Stimulated activated naive B cell treated with anti-CD40 and anti-IgM and Interleukin-4, amounts not matched to agents 10 μg/mL and 1 μg/mL and 100 μg/mL, for 72 hours (primary cell): ENCODE results near the gene IPCEF1.
"Not testable (repeated sequence)": the region's sequence is repeated elsewhere in the genome, so short reads cannot be mapped to it uniquely, and the experiment has no call there.

Source experiments
- ATAC-seq, 2 donors: fragments of 150-1000 bp; cut with Tn5 transposase; replicated peaks; 2 replicates each; pipeline ENCODE4 v1.10.0; 2021; ENCODE audit warnings: moderate library complexity in 1 of 2
- DNase-seq: peaks from one replicate; pipeline ENCODE4 v3.0.0; 2021
- H3K27ac Mint-ChIP-seq: one replicate; pipeline ENCODE4 v1.8.0; 2022; ENCODE audit warnings: mild to moderate bottlenecking, mixed read lengths
- H3K27me3 Mint-ChIP-seq, 2 donors: one replicate each; pipeline ENCODE4 v1.8.0; 2022; ENCODE audit warnings: mixed read lengths in 2 of 2
- H3K36me3 Mint-ChIP-seq, 2 donors: one replicate each; pipeline ENCODE4 v1.8.0; 2022; ENCODE audit warnings: mixed read lengths in 2 of 2, mild to moderate bottlenecking in 1 of 2
- H3K4me1 Mint-ChIP-seq, 2 donors: one replicate each; pipeline ENCODE4 v1.8.0; 2022; ENCODE audit warnings: mixed read lengths in 2 of 2, mild to moderate bottlenecking in 1 of 2
- H3K4me3 Mint-ChIP-seq, 2 donors: one replicate each; pipeline ENCODE4 v1.8.0; 2022; ENCODE audit warnings: mild to moderate bottlenecking in 2 of 2, mixed read lengths in 2 of 2, moderate library complexity in 1 of 2
- H3K9me3 Mint-ChIP-seq, 2 donors: one replicate each; pipeline ENCODE4 v1.8.0; 2022; ENCODE audit warnings: mixed read lengths in 2 of 2, mild to moderate bottlenecking in 1 of 2

IPCEF1 gene

DNA sequence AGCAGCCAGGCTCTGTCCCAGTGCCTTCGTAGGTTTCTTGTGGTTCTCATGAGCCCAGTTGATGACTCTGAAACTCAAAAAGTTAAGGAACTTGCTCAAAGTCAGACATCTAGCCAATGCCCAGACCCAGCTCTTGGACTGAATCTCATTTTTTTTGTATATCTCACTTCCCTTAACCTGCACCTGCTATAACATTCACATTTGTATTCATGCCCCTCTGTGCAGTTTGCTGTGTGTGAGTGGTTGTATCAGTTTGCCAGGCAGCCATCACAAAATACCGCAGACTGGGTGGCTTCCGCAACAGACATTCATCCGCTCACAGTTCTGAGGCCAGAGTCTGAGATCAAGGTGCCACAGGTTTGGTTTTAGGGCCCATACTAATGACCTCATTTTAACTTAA lies 49.9 kb downstream of the IPCEF1 start:
- Mint-ChIP-seq H3K4me1 (peaks cover 10 to 52% of the 10 kb centered on the region in 2 donors), H3K4me3 (no peak overlapping the region), H3K9me3 (peaks cover 7 to 14% of the 10 kb centered on the region in 2 donors), H3K27me3 (peaks cover 9 to 32% of the 10 kb centered on the region in 2 donors), H3K36me3 (peaks cover 0 to 3% of the 10 kb centered on the region in 2 donors), H3K27ac (no peak overlapping the region)
- DNase-seq (peak; percentile 18), ATAC-seq (peak; percentile 81 to 85)

DNA sequence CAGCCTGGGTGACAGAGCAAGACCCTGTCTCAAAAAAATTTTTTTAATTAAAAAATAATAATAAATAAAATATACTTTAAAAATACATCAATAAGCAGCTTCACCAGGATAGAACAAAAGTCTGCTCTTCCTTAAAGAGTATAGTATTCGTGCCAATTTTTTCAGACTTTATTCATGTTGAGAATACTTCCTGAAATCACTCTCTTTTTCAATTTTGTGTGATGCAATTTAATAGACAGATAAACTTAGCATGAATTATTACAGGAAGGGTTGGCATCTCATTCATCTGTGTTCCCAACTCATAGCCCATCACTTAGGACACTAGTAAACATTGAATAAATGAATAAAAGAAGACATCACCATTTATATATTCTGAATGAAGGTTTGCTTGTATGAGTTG lies 52.4 kb downstream of the IPCEF1 start:
- H3K4me1 Mint-ChIP-seq: peaks cover 10 to 48% of the 10 kb centered on the region in 2 donors
- H3K36me3 Mint-ChIP-seq: no peaks in the 10 kb centered on the region
- DNase-seq: no peak
- no peak for ATAC-seq
- no peak overlapping the region for H3K4me3 Mint-ChIP-seq
- H3K9me3 Mint-ChIP-seq: peaks cover 0 to 4% of the 10 kb centered on the region in 2 donors
- H3K27me3 Mint-ChIP-seq: peaks cover 11 to 22% of the 10 kb centered on the region in 2 donors
- no peak overlapping the region for H3K27ac Mint-ChIP-seq

DNA sequence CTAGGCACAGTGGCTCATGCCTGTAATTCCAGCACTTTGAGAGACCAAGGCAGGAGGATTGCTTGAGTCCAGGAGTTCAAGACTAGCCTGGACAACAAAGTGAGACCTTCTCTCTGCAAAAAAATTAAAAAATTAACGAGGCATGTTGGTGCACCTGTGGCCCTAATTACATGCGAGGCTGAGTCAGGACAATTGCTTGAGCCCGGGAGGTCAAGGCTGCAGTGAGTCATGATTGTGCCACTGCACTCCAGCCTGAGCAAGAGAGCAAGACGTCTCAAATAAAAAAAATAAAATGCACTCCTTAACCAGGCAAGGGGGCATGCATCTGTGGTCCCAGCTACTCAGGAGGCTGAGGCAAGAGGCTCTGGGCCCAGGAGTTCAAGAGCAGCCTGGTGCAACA lies 53.0 kb downstream of the IPCEF1 start:
- Mint-ChIP-seq H3K4me1 (peaks cover 10 to 48% of the 10 kb centered on the region in 2 donors), H3K27me3 (peaks cover 10 to 20% of the 10 kb centered on the region in 2 donors)
- H3K9me3 Mint-ChIP-seq, H3K4me3 Mint-ChIP-seq, ATAC-seq, H3K27ac Mint-ChIP-seq, H3K36me3 Mint-ChIP-seq, DNase-seq: not testable (repeated sequence)

DNA sequence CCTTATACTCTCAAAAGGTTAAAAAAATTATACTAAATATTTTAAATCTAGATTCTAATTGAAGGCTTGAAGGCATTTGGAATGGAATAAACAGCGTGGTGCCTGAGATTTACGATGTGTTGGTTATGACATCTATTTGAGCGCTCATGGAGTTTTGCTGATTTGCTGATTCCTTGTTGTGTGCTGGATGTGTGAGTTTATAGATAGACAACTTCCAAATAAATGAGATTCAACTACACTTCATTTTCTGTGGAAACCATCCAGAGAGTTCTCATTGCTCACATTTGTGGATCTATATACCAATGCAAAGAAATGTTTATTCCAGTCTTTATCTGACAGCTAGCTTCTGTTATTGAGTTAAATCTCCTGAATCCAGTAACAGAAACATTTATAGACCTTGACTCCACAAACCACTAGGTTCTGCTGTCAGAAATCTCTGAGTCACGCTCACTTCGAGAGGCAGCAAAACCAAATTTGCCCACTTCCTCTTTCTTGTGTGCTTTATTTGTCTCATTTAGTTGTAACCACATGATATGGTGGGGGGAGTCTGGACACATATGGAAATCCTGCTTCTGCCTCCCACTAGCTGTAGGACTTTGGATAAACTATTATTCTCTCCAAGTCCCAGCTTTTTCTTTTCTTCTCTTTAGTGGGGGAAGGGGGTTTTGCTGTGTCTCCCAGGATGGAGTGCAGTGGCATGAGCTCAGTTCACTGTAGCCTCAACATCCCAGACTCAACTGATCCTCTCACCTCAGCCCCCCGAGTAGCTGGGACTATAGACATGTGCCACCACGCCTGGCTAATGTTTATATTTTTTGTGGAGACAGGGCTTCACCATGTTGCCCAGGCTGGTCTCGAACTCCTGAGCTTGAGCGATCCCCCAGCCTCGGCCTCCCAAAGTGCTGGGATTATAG lies 54.5 kb downstream of the IPCEF1 start:
- H3K9me3 Mint-ChIP-seq: peaks cover 0 to 1% of the 10 kb centered on the region in 2 donors
- no peak overlapping the region for H3K4me3 Mint-ChIP-seq
- H3K27ac Mint-ChIP-seq: no peak overlapping the region
- H3K4me1 Mint-ChIP-seq: peaks cover 10 to 39% of the 10 kb centered on the region in 2 donors
- ATAC-seq: peak; percentile 93 to 94
- peaks cover 10% of the 10 kb centered on the region in 2 donors for H3K27me3 Mint-ChIP-seq
- no peaks in the 10 kb centered on the region for H3K36me3 Mint-ChIP-seq
- peak; percentile 57 for DNase-seq

DNA sequence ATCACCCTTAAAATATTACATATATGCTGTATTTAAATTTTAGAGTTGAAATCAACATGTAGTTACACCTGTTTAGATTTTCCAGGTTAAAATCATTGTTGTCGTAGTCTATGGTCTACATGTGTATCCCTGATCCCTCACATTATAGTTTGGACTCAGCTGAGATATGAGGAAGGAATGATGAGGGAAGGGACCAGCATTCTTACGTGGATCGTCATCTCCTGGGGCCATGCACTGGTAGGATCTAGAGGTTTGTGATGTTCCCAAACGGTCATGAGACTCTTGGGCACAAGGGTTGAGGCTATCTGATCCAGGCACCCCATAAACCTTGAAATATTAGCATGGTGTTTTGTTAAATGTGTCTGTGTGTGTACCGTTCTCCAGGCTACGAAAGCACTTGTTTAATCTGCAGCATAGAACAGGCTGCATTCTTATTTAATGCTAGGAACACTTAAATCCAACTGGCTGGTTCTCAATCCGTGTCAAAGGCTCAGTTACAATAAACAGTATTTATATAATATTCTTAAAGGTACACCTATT lies 55.4 kb downstream of the IPCEF1 start:
- Mint-ChIP-seq H3K4me1 (peaks cover 10 to 32% of the 10 kb centered on the region in 2 donors), H3K27me3 (peaks cover 7 to 13% of the 10 kb centered on the region in 2 donors), H3K9me3 (no peaks in the 10 kb centered on the region), H3K36me3 (no peaks in the 10 kb centered on the region), H3K4me3 (no peak overlapping the region), H3K27ac (no peak overlapping the region)
- DNase-seq (no peak), ATAC-seq (no peak)

DNA sequence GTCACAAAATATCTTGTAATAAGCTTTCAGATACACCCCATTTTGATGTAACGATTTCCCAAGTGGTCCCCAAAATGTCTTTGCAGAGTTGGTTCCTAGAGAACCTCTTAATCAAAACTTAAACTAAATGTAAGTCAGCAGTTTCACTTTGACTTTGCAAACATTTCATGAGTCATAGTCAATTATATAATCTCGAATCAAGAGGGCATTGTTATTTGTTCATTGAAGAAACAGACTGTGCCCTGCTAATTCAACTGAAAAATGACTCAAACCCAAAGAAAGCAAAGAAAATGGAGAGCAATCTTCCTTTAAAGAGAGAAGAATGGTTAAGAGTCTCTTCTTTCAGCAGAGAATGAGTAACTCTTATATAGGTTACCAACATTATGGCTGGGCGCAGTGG lies 58.3 kb downstream of the IPCEF1 start:
- no peaks in the 10 kb centered on the region for H3K9me3 Mint-ChIP-seq
- no peaks in the 10 kb centered on the region for H3K36me3 Mint-ChIP-seq
- H3K4me3 Mint-ChIP-seq: no peak overlapping the region
- H3K4me1 Mint-ChIP-seq: peaks cover 7 to 16% of the 10 kb centered on the region in 2 donors
- H3K27ac Mint-ChIP-seq: no peak overlapping the region
- peaks cover 12 to 16% of the 10 kb centered on the region in 2 donors for H3K27me3 Mint-ChIP-seq
- DNase-seq (no peak), ATAC-seq (no peak)

DNA sequence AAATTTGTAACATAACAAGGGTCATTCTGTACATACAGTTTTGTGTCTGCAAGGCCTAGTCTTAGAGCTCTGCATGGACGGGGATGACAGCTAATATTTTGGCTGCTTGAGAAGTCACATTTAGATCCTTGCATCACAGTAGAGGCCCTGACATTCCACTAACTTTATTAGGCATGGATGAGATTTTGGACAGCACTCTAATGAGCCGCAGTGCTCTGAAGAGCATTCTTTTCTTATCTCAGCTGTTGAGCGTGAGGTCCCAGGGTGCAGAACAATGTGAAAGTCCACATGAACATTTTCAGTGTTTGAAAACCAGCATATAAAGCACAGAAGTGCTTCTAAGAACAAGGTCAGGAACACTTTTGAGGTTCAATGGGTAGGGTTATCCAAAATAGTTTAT lies 58.9 kb downstream of the IPCEF1 start:
- DNase-seq (no peak), ATAC-seq (no peak)
- H3K9me3 Mint-ChIP-seq: no peaks in the 10 kb centered on the region
- peaks cover 7 to 10% of the 10 kb centered on the region in 2 donors for H3K4me1 Mint-ChIP-seq
- H3K27me3 Mint-ChIP-seq: peaks cover 12 to 16% of the 10 kb centered on the region in 2 donors
- H3K27ac Mint-ChIP-seq: no peak overlapping the region
- H3K4me3 Mint-ChIP-seq: no peak overlapping the region
- no peaks in the 10 kb centered on the region for H3K36me3 Mint-ChIP-seq

DNA sequence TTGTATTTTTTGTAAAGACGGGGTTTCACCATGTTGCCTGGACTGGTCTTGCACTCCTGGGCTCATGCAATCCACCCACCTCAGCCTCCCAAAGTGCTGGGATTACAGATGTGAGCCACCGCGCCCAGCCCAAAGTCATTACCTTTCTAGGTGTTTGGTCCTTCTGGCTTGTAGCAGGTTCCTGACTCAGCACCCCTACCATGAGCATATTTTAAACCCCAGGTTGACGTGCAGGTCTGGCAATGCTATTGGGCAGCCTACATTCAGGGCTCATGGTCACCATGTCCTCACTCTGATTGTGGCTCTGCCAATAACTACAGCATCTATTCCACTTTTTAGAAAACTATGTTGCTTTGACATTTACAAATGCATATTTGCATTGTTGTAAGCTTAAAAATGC lies 59.4 kb downstream of the IPCEF1 start:
- H3K27ac Mint-ChIP-seq: no peak overlapping the region
- peaks cover 5% of the 10 kb centered on the region in 2 donors for H3K4me1 Mint-ChIP-seq
- no peaks in the 10 kb centered on the region for H3K36me3 Mint-ChIP-seq
- no peaks in the 10 kb centered on the region for H3K9me3 Mint-ChIP-seq
- H3K4me3 Mint-ChIP-seq: no peak overlapping the region
- no peak for ATAC-seq
- DNase-seq: no peak
- H3K27me3 Mint-ChIP-seq: peaks cover 12 to 16% of the 10 kb centered on the region in 2 donors

DNA sequence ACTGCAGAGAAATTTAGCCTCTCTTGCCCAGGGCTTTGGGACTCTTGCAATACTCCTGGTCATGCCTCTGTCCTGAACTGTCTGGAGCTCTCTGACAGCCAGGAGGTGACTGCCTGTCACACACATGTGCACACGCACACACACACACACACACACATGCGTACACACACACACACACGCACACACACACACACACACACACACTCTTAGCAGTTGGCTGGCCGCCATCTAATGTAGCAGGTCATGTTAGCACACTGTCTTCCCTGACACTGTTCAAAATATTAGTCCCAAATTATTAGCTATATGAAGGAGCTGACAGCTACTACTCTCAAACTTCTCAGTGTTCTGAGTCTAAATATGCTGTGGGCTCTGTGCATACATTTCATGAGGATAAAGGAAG lies 60.9 kb downstream of the IPCEF1 start:
- Mint-ChIP-seq H3K36me3 (no peaks in the 10 kb centered on the region), H3K27me3 (peaks cover 11 to 16% of the 10 kb centered on the region in 2 donors), H3K4me3 (no peak overlapping the region), H3K4me1 (no peaks in the 10 kb centered on the region), H3K27ac (peak overlapping the region; percentile 3), H3K9me3 (no peaks in the 10 kb centered on the region)
- DNase-seq (no peak), ATAC-seq (no peak)

DNA sequence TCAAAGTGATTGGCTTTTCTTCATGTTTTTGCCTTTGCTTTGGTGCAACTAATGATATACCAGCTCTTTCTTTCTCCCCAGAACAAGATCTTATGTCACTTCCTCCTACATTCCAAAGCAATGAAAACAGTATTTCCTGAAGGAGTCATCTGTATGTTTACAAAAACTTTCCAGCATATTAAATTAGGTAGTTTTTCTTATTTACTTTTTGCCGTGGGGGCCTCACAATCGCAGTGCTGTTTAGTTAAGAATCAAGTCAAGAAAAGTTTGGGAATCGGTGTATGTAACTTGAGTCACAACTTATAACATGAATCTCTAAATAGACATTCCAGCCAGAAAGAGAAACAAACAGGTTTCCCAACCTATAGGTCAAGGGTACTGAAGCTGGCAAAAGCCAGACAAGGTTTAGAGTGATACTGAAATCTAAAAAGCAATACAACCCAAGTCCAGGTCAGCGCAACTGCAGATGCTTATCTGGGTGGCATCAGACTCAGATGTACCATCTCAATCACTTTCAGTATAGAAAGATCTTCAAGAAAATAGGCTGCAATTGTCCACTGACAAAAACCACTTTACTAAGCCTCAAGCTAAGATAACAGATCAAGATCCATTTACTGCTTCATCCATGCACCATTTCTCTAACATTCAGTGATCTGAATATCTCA lies 63.6 kb downstream of the IPCEF1 start:
- Mint-ChIP-seq H3K4me1 (peaks cover 0 to 5% of the 10 kb centered on the region in 2 donors), H3K9me3 (peaks cover 0 to 2% of the 10 kb centered on the region in 2 donors), H3K36me3 (no peaks in the 10 kb centered on the region), H3K27ac (no peak overlapping the region), H3K27me3 (peaks cover 5 to 11% of the 10 kb centered on the region in 2 donors), H3K4me3 (no peak overlapping the region)
- ATAC-seq (no peak), DNase-seq (no peak)

DNA sequence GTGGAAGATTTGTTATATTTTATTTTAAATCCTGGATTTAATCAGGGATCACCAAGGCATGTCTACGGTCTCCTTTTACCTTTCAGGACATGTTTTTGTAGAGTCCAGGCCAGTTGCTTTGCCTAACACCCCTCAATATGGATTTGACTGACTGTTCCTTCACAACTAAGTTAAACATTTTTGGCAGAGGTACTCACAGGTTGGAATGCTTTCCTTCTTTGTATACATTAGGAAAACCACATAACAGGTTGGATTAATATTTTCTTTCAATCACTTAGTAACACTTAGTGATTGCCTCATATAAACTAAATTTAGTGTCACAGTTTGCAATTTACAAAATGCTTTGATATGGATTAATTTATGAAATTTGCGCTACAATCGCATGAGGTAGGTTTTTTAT lies 64.5 kb downstream of the IPCEF1 start:
- Mint-ChIP-seq H3K9me3 (peaks cover 0 to 2% of the 10 kb centered on the region in 2 donors), H3K4me3 (no peak overlapping the region), H3K4me1 (peaks cover 3 to 5% of the 10 kb centered on the region in 2 donors), H3K36me3 (no peaks in the 10 kb centered on the region), H3K27me3 (peaks cover 5 to 11% of the 10 kb centered on the region in 2 donors), H3K27ac (no peak overlapping the region)
- no peak for DNase-seq
- no peak for ATAC-seq

DNA sequence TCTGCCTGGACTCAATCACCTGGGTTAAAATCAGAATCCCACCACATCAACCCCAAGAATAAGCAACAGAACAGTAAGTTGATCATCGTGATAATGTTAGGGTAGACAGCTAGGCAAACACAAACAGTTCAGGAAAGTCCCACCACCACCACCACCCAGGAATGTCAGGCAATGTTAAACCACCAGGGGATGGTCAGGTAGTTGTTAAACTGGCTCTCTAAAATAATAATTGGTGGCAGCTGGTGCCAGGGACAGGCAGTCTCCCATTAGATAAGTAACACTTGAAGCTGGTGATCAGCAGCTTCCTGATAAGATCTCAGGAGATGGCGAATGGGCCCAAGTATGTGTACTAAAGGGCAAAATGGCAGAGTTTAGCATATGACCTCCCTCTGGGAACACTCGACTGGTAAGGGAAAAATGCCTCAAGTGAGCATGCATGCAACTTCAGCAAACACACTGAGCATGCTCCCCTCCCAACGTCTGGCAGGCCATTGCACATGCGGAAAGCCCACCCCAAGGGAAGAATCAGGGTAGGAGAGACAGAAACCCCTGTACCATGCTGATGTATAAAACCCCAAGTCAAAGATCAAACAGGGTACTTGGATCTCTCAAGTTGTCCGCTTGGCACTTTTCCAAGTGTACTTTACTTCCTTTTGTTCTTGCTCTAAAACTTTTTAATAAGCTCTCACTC lies 66.6 kb downstream of the IPCEF1 start:
- no peak overlapping the region for H3K4me3 Mint-ChIP-seq
- no peak for DNase-seq
- no peak overlapping the region for H3K27ac Mint-ChIP-seq

DNA sequence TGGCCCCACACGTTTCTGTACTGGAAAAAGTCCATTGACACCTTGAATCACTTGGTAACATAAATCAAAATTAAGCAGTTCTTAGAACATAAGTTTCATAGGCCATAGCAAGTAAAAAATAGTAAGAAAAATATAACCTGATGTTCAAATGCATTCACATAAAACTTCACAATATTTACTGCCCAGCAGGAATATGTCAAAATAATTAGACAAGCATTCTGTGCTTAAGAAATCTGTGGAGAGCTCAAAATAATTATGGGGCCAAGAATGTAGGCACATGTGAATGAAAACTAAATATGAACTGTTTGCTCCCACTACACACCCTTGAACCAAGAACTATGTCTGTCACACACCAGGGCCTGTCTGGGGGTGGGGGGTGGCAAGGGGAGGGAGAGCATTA lies 70.8 kb downstream of the IPCEF1 start:
- Mint-ChIP-seq H3K36me3 (peaks cover 3% of the 10 kb centered on the region in 2 donors), H3K27me3 (peaks cover 0 to 4% of the 10 kb centered on the region in 2 donors), H3K9me3 (peaks cover 4 to 5% of the 10 kb centered on the region in 2 donors), H3K4me3 (no peak overlapping the region), H3K27ac (no peak overlapping the region), H3K4me1 (peaks cover 7 to 12% of the 10 kb centered on the region in 2 donors)
- no peak for DNase-seq
- no peak for ATAC-seq

More for the DNA sequence above, 66.6 kb downstream of the IPCEF1 start:
- peaks cover 3% of the 10 kb centered on the region in 2 donors for H3K36me3 Mint-ChIP-seq
- peaks cover 0 to 4% of the 10 kb centered on the region in 2 donors for H3K27me3 Mint-ChIP-seq
- peaks cover 4 to 5% of the 10 kb centered on the region in 2 donors for H3K9me3 Mint-ChIP-seq
- no peak for ATAC-seq
- peaks cover 7 to 12% of the 10 kb centered on the region in 2 donors for H3K4me1 Mint-ChIP-seq

DNA sequence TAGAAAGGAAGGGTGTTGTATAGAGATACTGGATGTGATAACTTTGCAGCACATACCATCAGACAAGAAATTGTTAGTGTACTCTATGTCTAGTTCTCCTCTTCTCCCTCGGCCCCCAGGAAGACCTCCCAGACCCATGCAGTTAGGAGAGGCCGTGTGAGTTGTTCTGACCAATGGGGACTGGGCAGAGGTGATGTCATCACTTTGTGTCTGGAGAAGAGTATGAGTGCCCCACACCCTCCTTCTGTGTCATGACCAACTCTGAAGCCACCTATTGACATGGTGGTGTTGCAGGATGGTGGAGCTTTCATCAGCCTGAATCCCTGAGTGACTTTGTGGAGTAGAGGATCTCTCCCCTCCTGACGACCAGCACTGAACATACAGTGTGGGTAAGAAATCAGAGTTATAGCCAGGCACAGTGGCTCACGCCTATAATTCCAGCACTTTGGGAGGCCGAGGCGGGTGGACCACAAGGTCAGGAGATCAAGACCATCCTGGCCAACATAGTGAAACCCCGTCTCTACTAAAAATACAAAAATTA lies 72.2 kb downstream of the IPCEF1 start:
- Mint-ChIP-seq H3K4me1 (peaks cover 3 to 12% of the 10 kb centered on the region in 2 donors), H3K9me3 (peaks cover 3 to 4% of the 10 kb centered on the region in 2 donors), H3K4me3 (no peak overlapping the region), H3K27ac (no peak overlapping the region), H3K36me3 (peaks cover 3% of the 10 kb centered on the region in 2 donors), H3K27me3 (peaks cover 0 to 4% of the 10 kb centered on the region in 2 donors)
- no peak for DNase-seq
- no peak for ATAC-seq
